GDM1 (cell line): ENCODE data around the gene FKRP.
A peak's percentile ranks its signal among the peaks of the same experiment; 100 is the strongest.
"Not testable (repeated sequence)": the region's sequence is repeated elsewhere in the genome, so short reads cannot be mapped to it uniquely, and the experiment has no call there.

ENCODE experiments used
- DNase-seq: peaks from one replicate; lab custom pipeline; 2025; lab: John Stamatoyannopoulos, UW

The FKRP gene

DNA sequence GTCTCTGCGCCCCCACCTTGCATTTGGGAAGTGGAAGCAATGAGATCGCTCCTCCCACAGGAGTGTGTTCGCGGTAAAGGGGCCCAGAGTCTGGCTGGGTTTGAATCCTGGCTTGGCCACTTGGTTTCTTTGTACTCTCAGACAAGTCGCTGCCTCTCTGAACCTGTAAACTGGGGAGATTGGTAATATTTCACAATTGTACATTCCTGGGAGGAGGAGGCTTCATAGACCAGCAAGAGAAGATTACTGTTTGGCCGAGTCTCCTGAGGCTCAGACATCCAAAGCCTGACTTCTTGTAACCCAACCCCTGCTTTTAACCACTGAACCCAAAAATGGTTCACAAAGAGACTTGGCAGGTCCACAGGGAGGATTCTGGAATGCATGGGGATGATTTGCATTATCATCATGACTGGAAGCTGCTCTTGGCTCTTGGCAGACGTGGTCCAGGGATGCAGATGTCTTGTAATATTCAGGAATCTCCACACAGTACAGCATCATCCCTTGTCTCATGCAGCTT lies 14.0 kb downstream of the FKRP start:
- DNase-seq: no peak

GRCh38 chr19:46760363-46760762 lies 14.5 kb downstream of the FKRP start:
- DNase-seq: no peak

DNA sequence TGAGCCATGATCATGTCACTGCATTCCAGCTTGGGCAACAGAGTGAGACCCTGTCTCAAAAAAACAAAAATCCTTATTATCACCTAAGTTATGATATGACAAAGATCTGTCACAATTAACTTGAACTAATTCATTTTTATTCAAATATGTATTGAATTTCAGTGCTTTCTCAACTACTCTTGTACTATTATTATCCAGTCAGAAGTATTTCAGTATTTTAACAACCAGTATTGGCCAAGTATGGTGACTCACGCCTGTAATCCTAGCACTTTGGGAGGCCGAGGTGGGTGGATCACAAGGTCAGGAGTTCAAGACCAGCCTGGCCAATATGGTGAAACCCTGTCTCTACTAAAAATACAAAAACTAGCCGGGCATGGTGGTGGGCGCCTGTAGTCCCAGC lies 15.0 kb downstream of the FKRP start:
- DNase-seq: not testable (repeated sequence)

DNA sequence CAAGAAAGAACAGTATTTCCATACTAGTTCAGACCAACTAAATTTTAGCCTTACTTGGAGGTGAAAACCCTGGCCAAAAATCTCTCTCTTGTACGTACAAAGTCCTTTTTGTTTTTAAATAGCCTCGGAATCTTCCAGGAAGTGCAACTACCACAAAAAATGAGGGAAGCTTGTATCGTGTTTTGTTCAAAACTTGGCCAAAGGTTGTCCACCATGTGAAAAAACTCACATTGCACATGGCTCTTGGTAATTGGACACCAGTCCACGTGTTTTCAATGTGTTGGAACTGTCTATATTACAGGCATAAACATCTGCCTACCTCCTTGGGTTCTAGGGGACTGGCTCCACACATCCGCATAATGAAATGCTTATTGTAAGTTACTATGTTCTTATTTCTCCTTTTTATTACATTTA lies 15.6 kb downstream of the FKRP start:
- DNase-seq: no peak

DNA sequence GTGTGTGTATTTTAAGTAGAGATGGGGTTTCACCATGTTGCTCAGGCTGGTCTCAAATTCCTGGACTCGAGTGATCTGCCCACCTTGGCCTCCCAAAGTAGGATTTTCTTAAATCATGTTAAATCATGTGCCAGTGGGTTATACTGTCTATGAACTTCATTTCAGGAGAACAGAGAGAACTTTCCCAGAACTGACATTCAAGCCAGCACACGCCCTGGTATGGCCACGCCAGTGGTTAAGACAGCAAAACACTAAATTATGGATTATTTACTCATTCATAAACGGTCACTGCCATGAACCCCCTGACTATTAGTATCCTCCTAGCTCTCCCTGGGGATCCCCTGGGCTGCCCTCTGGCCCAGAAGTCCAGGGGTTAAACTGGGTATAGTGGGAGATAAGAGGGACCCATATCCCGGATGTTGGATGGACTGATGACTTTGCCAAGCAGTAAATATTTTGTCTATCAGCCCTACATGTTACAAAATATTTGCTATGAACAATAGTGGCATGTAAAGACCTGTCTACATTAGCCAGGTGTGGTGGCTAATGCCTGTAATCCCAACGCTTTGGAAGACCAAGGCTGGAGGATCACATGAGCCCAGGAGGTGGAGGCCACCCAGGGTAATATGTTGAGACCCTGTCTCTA lies 16.5 kb downstream of the FKRP start:
- no peak for DNase-seq

GRCh38 chr19:46764817-46765291 lies 19.0 kb downstream of the FKRP start:
- no peak for DNase-seq

- no peak for DNase-seq
Observed at GRCh38 chr19:46766569-46767317, 20.9 kb downstream of the FKRP start.

- not testable (repeated sequence) for DNase-seq
Observed at GRCh38 chr19:46768746-46769145, 22.9 kb downstream of the FKRP start.

GRCh38 chr19:46772170-46773017 lies 26.5 kb downstream of the FKRP start:
- no peak for DNase-seq

- DNase-seq: no peak
Observed at GRCh38 chr19:46773018-46773399, 27.2 kb downstream of the FKRP start.

DNA sequence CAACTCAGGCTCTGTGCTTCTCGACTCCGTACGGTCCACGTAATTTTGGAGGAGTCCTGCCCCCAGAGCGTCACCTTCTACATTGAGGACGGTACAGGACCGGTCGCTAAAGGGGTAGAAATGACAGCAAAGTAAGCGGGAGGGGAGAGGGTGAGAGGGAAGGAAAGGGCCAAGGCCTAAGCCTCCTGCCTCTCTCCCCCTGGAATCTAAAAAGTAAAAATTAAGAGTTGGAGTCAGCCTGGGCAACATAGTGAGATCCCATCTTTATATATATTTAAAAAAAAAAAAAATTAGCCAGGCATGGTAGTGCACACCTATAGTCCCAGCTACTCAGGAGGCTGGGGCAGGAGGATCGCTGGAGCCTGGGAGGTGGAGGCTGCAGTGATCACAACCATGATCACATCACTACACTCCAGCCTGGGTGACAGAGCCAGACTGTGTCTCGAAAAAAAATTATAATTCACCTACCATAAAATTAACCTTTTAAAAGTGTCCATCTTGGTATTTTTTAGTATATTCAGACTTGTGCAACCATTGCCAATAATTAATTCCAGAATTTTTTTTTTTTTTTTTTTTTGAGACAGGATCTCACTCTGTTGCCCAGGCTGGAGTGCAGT lies 29.9 kb downstream of the FKRP start:
- DNase-seq: no peak

- no peak for DNase-seq
Observed at GRCh38 chr19:46776927-46777911, 31.4 kb downstream of the FKRP start.

- DNase-seq: not testable (repeated sequence)
Observed at GRCh38 chr19:46777956-46778645, 32.2 kb downstream of the FKRP start.

DNA sequence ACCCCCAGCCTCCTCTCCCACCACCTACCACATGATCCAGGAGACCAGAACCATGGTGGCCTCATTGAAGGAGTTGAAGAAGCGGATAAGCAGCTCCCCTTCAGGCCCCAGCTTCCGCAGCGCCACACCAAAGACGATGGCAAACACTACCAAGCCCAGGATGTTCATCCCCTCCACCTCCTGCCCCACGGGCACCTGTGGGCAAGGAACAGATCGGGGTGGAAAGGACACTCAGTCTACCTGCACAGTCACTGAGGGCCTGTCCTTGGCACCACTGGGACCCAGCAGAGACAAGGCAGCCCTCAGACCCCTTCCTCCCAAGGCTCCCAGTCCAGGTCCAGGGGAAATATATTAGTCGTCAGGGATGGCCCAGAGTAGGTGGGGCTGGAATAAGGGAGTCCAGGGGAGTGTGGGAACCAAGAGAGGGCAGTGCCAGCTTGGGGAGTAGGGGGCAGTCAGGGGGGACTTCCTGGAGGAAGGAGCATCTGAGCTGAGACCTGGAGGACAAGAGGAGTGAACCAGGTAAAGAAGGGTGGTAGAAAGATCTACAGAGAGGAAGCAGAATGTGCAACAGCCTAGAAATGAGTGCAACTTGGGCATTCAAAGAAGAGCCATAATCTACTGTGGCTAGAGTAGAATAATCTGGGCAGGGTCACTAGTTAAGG lies 36.6 kb downstream of the FKRP start:
- no peak for DNase-seq

DNA sequence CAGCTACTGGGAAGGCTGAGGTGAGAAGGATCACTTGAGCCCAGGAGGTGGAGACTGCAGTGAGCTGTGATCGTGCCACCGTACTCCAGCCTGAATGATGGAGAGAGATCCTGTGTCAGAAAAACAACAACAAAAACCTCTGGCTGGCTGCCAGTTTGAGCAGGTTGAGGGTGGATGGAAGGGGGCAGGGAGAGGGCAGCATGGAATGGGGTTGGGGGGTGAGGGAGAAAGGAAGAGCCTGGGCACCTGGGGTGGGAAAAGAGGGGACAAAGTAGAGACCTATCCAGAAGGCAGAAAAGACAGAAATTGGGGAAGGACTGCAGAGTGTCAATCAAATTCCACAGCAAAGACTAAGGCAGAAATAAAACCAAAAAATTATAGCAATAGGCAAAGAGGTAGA lies 37.8 kb downstream of the FKRP start:
- no peak for DNase-seq

GRCh38 chr19:46784262-46785053 lies 38.6 kb downstream of the FKRP start:
- peak; percentile 71 for DNase-seq

DNA sequence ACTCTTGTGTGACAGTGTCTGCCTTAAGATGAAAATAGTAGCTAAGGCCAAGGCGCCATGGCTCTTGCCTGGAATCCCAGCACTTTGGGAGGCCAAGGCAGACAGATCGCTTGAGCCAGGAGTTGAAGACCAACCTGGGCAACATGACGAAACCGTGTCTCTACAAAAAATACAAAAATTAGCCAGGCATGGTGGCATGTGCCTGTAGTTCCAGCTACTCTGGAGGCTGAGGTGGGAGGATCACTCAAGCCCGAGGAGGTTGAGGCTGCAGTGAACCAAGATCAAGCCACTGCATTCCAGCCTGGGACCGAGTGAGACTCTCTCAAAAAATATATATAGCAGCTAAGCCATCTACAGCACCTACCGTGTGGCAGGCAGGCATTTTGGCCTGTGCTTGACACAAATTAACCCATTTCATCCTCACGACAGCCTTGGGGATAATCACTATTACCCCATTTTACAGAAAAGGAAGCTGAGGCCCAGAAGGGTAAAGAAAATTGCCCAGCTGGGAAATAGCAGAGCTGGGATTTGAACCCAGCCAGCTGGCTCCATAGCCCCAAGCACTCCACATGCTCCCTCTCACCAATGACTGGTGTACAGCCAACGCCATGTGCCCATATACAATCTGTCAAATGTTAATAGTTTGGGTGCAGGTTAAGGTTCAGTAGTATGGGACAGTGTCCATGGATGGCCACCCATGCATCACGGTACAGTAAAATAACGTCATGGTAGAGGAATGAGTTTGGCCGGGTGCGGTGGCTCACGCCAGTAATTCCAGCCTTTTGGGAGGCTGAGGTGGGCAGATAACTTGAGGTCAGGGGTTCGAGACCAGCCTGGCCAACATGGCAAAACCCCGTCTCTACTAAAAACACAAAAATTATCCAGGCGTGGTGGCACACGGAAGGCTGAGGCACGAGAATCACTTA lies 39.5 kb downstream of the FKRP start:
- no peak for DNase-seq

DNA sequence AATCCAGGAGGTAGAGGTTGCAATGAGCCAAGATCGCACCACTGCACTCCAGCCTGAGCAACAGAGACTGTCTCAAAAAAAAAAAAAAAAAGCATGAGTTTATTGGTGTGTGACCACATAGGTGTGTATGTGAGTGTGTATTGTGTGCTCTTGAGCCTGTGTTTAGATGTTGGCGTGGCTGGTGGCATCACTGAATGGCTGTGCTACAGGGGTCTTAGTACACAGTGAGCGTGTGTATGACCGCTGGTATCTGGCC lies 40.1 kb downstream of the FKRP start:
- no peak for DNase-seq
